HG03108 (cell line): ENCODE measurements around the gene TYW3.

Source experiments
- ATAC-seq: cut with Tn5 transposase; IDR thresholded peaks from one replicate; pipeline ENCODE4 v1.9.1; 2021; ENCODE audit warnings: moderate library complexity; ENCODE audit not compliant: unreplicated experiment

TYW3 gene, protein sequence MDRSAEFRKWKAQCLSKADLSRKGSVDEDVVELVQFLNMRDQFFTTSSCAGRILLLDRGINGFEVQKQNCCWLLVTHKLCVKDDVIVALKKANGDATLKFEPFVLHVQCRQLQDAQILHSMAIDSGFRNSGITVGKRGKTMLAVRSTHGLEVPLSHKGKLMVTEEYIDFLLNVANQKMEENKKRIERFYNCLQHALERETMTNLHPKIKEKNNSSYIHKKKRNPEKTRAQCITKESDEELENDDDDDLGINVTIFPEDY

GRCh38 chr1:74732960-74733603 lies at the start of gene TYW3, which contains the start of gene CRYZ:
TSS of gene TYW3 (plus strand) at chr1:74733152. CDS start at chr1:74733245, 93 bp downstream.
TSS of gene CRYZ (minus strand) at chr1:74733050. CDS start at chr1:74724821, 8,229 bp downstream.
- peak; percentile 65 for ATAC-seq

GRCh38 chr1:74683656-74684055 lies 49.3 kb upstream of the TYW3 start:
- no peak for ATAC-seq

GRCh38 chr1:74684301-74684700 lies 48.7 kb upstream of the TYW3 start:
- ATAC-seq: no peak

DNA sequence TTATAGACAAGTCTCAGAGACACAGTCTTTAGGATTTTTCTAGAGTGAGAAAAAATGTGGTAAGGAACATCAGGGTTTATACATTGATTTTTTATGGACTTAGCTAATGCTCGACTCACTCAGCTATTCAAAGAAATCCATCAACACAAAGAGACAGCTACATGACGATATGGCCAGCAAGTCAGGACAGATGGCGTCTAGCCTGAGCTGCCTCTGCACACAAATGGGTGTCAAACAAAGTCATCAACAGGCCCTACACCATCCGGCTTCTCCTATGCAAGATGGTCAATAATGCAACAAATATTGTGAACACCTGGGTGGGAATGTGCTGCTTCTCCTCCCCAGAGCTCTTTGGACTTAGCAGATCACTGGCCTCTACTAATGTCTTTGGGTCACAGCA lies 46.0 kb upstream of the TYW3 start:
- no peak for ATAC-seq

DNA sequence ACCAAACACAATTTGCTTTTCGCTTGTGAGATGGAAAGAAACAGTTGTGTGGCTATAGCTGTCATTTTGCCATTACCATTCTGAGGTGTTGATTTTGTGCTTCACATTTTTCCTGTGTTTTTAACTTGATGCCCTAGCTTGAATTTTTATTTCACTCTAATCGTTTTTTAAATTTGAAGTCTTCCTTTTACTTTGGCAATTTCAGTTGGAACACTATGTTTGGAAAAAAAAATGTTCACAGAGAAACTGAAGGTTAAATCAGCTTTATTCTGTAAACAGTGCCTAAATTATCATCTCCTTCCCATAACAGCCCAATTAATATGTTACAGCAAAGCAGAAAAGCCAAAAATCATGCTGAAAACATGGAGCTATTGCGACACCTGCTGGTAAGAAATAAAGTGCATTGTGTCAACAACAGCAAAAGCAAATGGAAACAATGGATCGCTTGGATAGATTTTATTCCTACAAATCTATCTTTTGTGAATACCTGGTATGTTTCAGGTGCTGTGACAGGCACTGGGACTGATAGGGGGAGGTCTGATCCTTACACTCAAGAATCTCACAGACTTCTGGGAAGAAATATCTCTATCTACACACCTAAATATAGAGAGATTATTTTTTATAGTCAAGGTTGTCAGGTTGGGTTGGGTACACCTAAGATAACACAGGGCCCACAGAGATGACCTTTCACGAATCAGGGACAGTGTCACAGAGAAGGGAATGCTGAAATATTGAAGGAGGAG lies 43.2 kb upstream of the TYW3 start:
- ATAC-seq: peak; percentile 46

DNA sequence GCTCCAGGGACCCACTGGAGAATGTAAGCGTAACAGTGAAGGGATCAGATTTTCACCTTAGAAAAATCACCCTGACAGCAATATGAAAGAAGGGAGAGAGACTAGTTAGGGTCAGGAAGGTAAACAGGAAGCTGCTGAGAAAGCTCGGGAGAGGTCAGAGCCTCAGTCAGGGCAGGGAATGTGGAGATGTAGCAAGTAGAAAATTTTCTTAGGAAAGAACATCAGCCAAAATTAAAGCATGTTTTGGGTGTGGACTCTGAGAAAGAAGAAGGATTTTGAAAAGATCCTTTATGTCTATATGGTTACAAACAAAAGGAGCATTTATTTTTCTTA lies 42.6 kb upstream of the TYW3 start:
- ATAC-seq: no peak

GRCh38 chr1:74690909-74691308 lies 42.0 kb upstream of the TYW3 start:
- ATAC-seq: no peak

- ATAC-seq: no peak
Measured at GRCh38 chr1:74693473-74693872, 39.5 kb upstream of the TYW3 start.

- no peak for ATAC-seq
Measured at GRCh38 chr1:74697832-74698231, 35.1 kb upstream of the TYW3 start.

GRCh38 chr1:74699331-74699730 lies 33.6 kb upstream of the TYW3 start:
- ATAC-seq: no peak

- ATAC-seq: no peak
Measured at GRCh38 chr1:74703386-74704182, 29.4 kb upstream of the TYW3 start.

DNA sequence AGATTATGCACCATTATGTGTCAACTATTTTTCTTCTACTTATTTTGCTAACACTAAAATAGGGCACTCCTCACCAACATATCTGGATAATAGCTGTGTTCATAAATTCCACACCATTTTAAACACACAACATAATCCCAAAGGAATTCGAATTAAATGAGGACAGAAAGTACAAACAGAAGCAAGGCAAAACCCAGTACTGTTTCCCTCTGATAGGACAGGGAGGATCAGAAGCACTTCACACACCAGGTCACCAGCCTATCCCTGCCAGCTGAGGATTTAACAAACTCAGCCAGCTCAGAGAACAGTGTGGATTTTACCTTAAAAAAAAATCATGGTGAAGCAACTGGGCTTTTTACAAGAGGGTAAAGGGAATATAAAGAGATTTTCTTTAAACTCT lies 20.1 kb upstream of the TYW3 start:
- no peak for ATAC-seq

DNA sequence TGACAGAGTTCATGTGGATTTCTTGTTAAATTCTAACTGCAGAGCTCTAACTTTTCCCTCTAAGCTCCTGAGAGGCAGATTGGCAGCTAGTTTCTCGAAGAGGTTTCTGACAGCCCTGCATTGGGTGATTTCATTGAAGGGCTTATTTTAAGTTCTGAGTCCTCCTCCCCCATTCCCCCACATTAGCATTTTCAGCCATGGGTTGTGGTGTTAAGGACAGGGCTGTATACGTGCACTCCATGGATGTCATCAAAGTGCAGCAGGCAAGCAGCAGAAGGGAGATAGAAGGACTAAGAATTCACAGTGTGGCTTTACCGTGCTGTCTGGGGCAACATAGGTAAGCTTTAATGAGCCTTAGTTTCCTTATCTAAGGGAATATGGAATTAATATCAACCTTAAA lies 19.1 kb upstream of the TYW3 start:
- ATAC-seq: no peak

DNA sequence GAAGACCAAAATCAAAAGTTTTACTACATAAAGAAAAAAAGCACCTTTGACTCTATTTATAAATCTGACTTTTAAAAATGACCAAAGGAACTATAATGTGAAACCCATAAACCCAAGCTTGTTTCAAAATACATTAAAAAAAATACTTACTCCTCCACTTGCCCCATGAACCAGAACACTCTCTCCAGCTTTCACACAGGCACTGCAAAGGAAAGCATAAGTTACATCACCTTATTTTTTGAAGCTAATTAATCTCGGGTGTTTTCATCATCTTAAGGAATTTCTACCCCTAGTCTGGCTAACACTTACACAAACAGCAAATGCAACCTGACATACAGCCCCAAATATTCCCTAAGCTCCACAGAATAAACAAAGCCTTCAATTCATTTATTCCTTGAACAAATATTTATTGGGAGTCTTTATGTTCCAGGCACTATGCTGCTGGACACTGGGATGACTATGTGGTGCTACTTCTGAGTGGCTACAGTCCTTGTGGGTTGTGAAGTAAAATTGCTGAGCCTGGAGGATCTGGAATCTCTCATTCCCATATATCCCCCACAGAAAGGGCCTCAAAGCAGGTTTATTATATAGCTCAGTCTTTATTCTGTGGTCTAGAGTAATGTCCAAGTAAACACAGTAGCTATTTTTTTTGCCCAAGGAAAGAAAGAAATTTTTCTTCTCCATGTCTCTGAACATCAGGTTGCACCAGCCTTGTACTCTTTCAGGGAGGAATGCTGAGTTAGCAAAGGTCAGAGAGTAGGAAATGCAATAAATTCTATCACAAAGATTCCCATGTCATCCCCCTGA lies 18.3 kb upstream of the TYW3 start:
- ATAC-seq: peak; percentile 68

- ATAC-seq: no peak
Measured at GRCh38 chr1:74715236-74715502, 17.8 kb upstream of the TYW3 start.

- no peak for ATAC-seq
Measured at GRCh38 chr1:74715806-74716205, 17.1 kb upstream of the TYW3 start.

DNA sequence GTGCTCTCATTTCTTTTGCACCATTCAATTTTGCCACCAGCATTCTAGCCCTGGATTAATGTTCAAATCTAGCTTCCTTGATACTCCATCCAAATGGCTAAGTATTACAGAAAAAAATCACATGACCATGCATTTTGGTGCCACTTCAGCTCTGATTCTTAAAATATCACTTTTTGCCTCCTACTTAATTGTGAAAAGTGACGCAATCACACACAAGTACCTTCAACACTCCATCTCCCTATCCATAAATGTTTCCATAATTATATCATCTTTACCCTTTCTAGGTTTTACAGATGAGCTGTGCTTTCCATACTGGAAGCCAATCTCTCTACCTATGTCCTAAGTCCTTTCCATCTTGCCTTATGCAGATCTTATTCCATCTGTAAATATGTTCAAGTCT lies 16.1 kb upstream of the TYW3 start:
- ATAC-seq: no peak

DNA sequence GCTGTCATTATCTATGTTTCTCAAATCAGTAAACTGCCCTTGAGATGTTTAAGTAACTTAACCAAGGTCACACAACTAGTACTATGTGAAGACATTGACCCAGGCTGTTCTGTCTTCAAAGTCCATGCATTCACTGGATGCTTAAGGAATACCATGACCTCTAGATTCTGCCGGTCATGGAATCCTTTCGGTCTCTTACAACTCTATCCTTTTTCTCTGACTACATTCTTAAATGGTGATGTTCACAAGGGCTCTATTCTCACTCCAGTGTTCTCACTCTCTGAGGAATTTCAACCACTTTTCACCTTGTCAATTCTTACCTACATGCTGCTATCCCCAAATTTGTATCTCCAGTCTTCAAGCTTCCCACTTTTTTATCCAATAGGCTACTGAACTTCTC lies 15.3 kb upstream of the TYW3 start:
- ATAC-seq: no peak

GRCh38 chr1:74726063-74726462 lies 6.9 kb upstream of the TYW3 start:
- no peak for ATAC-seq

- no peak for ATAC-seq
Measured at GRCh38 chr1:74728736-74729135, 4.2 kb upstream of the TYW3 start.
